GM18909 (cell line): ENCODE measurements around the gene CDYL.
"Not testable (repeated sequence)": the region's sequence is repeated elsewhere in the genome, so short reads cannot be mapped to it uniquely, and the experiment has no call there.

Experiments used
- ATAC-seq: cut with Tn5 transposase; IDR thresholded peaks from one replicate; pipeline ENCODE4 v1.9.1; 2021; ENCODE audit warnings: mild to moderate bottlenecking; ENCODE audit not compliant: unreplicated experiment, poor library complexity

Gene CDYL

GRCh38 chr6:4829089-4829488, 52.9 kb downstream of the CDYL start:
- no peak for ATAC-seq

GRCh38 chr6:4835540-4835939, 59.3 kb downstream of the CDYL start:
- not testable (repeated sequence) for ATAC-seq

- no peak for ATAC-seq
These were observed 64.0 kb downstream of the CDYL start for GRCh38 chr6:4840169-4840568.

DNA sequence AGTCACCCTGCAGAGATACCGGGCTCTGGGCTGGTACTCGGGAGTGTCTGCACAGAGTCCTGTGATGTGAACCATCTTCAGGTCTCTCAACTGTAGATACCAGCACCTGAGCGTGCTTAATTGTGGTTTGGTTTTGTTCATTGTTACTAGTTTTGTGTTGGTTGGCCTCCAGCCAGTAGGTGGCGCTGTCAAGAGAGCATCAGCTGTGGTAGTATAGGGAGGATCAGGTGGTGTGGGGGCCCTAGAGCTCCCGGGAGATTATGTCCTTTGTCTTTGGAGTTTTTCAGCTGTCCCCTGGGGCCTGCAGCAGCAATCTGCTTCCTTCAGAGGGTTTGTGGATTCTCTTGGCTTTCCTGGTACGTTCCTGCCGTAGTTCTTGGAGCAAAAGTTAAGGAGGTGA, 67.9 kb downstream of the CDYL start:
- no peak for ATAC-seq

DNA sequence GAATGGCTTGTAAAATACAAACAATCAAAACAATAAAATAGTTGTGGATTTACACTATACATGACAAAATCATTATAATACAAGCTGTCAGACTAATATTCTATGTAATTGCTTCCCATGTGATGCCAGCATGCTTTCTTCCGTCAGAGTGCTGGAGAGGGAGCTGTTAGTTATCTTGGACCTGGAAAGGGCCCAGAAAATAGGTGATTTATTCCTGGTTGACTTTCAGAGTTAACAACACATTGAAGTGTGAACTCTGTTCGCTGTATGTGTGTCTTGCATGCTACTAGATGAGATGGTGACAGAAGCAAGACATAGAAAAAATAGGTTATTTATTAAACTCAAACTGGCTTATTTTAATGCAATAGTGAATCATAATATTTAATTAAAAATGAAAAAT, 70.2 kb downstream of the CDYL start:
- ATAC-seq, result no peak

GRCh38 chr6:4848382-4849068, 72.3 kb downstream of the CDYL start:
- ATAC-seq, result no peak

- no peak for ATAC-seq
These were observed 73.2 kb downstream of the CDYL start for GRCh38 chr6:4849226-4850022.

- no peak for ATAC-seq
These were observed 74.8 kb downstream of the CDYL start for GRCh38 chr6:4851035-4851434.

- ATAC-seq, result not testable (repeated sequence)
These were observed 76.0 kb downstream of the CDYL start for GRCh38 chr6:4852186-4852585.

DNA sequence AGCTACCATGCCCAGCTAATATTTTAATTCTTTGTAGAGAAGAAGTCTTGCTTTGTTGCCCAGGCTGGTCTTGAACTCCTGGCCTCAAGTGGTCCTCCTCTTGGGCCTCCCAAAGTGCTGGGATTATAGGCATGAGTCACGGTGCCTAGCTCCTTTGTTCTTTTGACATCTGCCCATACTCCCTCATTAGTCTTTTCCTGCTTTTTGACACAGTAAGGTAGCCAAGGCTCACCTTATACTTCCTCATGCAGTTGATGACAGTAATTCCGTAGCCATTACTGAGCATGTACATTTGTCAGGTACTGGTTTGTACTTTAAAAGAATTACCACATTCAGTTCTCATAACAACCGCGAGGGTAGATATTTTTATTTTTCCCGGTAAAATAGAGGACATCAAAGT, 76.7 kb downstream of the CDYL start:
- no peak for ATAC-seq

DNA sequence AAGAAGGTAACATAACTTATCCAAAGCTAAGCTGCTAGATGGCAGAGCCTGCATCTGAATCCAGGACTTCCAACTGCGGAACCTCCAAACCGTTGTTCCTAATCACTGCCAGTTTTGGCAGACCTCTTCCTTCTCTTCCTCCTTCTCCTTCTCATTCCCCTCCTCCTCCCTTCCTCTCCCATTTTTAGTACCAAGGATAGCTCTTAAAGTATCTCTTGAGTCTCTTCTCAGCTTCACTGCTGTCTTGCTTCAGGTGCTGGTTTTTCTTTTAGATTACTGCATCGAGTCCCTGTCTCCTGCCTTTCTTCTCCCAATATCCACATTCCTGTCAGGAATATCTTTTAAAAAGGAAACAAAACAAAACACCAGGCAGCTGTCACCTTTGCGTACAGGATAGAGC, 77.1 kb downstream of the CDYL start:
- no peak for ATAC-seq

DNA sequence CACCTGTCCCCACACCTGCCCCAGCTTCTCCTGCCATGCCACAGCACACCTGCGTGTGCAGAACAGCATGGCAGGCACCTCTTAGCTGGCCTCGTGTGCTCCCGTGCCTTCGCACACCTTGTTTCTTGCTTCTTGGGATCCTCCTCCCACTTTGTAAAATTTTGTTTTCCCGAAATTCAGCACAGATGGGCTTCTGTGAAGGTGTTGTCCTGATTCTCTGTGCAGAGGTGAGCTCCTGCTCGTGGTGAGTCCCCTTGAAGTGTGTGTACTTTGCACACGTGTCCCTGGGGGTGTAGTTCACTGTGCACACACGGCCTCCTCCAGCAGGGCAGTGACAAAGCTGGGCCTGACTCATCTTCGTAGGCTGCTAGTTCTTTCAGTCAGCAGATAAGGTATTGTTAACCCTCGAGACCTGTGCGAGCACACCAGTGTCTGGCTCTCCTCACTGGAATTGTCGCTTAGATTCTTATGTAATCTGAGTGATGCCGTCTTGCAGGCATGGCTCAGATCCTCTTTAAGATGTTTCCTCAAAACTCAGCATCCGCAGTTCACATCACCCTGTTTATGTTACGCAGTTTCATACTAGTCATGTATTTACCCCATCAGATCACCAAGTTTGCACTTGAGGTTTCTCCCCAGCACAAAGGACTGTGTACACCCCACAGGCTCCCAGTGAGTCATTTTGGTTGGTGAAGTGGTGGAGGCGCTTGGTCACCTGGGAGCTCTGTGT, 77.7 kb downstream of the CDYL start:
- ATAC-seq, result no peak

DNA sequence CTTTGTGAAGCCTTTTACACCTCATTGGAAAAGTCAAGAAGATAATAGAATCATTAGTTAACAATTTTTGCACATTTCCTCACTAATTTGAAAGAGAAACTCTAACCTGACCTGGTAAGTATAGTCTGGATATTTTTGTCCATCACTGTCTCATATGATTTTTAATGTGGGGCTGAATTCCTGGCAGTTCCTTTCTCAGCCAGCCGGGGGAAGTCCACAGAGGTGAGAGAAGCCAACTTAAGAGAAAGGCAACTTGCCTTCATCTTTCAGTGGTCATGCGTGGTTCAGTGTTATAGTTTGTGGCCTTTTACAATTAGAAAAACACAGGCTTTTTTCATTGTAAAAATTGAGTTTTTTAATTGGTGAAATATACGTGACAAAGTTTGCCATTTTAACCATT, 80.6 kb downstream of the CDYL start:
- ATAC-seq, result no peak

GRCh38 chr6:4858194-4859015, 82.2 kb downstream of the CDYL start:
- ATAC-seq, result no peak

- ATAC-seq, result no peak
These were observed 84.2 kb downstream of the CDYL start for GRCh38 chr6:4860387-4860786.

DNA sequence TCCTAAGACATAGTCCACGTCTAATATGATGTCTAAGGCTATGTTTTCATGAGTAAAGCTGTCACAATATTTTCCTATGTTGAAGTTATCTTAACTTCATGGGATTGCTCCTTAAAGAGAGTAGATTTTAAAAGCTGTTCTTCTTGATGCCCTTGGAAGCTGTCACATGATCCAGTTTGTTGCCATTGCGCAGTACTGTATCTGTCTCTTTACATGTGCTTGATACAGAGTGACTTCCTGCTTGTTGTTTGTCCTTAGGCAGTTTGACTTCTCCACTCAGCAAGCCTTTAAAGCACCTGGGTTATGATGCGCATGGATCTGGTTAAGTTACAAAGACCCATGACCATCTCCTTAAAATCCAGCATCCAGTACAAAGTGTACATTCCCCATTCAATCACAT, 85.4 kb downstream of the CDYL start:
- ATAC-seq, result no peak

- ATAC-seq, result no peak
These were observed 88.3 kb downstream of the CDYL start for GRCh38 chr6:4864519-4864918.

- not testable (repeated sequence) for ATAC-seq
These were observed 88.8 kb downstream of the CDYL start for GRCh38 chr6:4865006-4865405.

GRCh38 chr6:4870821-4871494, 94.8 kb downstream of the CDYL start:
- no peak for ATAC-seq

GRCh38 chr6:4871825-4872224, 95.6 kb downstream of the CDYL start:
- no peak for ATAC-seq
